ENCODE data around the gene TMEM26. TPM values are rescaled to one million over a fixed set of nuclear protein-coding genes. Genes with fewer than 3 reads are reported as not detected.

Gene TMEM26
- total and polyA plus RNA-seq, 2 of the 8 experiments (the other 6 are each of a cell fraction or from before 2014, with no cell fraction given): 1.6 to 2.8 TPM

DNA sequence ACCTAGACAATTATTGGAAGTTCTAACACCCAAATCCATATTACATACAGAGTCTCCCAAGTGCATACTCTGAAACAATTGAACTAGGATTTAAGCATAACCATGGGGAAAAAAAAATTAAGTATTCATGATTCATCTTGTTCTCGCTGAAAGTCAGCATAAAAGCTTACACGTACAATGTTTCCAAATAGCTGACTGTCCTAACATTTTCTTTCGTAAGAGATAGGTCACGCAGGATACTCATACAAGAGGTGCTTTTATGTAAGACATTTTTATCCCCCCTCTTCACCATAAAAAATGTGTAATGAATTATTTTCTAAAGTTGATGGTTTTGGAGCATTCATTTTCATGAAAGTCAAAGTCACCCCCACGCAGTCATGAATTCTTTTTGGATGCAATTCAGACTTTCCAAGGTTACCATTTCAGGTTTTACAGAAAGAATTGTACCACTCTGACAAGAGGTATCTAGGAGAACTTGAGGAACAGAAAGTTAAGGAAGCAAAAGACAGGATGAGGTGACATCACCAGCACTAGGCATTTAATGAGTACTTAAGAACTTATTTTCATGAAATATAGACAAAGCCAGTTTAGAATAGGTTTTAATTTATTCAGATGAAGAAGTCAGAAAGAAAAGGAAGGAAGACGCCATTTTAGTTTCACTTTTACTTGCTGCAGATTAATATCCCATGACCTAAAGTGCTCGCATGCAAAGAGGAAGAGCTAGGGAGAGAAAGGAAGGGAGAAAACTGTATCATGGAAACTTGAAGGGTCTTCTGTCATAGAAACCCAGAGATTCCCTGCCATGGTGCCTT lies 55.8 kb downstream of the TMEM26 start (continued):
- TF ChIP-seq, protein P1, sequence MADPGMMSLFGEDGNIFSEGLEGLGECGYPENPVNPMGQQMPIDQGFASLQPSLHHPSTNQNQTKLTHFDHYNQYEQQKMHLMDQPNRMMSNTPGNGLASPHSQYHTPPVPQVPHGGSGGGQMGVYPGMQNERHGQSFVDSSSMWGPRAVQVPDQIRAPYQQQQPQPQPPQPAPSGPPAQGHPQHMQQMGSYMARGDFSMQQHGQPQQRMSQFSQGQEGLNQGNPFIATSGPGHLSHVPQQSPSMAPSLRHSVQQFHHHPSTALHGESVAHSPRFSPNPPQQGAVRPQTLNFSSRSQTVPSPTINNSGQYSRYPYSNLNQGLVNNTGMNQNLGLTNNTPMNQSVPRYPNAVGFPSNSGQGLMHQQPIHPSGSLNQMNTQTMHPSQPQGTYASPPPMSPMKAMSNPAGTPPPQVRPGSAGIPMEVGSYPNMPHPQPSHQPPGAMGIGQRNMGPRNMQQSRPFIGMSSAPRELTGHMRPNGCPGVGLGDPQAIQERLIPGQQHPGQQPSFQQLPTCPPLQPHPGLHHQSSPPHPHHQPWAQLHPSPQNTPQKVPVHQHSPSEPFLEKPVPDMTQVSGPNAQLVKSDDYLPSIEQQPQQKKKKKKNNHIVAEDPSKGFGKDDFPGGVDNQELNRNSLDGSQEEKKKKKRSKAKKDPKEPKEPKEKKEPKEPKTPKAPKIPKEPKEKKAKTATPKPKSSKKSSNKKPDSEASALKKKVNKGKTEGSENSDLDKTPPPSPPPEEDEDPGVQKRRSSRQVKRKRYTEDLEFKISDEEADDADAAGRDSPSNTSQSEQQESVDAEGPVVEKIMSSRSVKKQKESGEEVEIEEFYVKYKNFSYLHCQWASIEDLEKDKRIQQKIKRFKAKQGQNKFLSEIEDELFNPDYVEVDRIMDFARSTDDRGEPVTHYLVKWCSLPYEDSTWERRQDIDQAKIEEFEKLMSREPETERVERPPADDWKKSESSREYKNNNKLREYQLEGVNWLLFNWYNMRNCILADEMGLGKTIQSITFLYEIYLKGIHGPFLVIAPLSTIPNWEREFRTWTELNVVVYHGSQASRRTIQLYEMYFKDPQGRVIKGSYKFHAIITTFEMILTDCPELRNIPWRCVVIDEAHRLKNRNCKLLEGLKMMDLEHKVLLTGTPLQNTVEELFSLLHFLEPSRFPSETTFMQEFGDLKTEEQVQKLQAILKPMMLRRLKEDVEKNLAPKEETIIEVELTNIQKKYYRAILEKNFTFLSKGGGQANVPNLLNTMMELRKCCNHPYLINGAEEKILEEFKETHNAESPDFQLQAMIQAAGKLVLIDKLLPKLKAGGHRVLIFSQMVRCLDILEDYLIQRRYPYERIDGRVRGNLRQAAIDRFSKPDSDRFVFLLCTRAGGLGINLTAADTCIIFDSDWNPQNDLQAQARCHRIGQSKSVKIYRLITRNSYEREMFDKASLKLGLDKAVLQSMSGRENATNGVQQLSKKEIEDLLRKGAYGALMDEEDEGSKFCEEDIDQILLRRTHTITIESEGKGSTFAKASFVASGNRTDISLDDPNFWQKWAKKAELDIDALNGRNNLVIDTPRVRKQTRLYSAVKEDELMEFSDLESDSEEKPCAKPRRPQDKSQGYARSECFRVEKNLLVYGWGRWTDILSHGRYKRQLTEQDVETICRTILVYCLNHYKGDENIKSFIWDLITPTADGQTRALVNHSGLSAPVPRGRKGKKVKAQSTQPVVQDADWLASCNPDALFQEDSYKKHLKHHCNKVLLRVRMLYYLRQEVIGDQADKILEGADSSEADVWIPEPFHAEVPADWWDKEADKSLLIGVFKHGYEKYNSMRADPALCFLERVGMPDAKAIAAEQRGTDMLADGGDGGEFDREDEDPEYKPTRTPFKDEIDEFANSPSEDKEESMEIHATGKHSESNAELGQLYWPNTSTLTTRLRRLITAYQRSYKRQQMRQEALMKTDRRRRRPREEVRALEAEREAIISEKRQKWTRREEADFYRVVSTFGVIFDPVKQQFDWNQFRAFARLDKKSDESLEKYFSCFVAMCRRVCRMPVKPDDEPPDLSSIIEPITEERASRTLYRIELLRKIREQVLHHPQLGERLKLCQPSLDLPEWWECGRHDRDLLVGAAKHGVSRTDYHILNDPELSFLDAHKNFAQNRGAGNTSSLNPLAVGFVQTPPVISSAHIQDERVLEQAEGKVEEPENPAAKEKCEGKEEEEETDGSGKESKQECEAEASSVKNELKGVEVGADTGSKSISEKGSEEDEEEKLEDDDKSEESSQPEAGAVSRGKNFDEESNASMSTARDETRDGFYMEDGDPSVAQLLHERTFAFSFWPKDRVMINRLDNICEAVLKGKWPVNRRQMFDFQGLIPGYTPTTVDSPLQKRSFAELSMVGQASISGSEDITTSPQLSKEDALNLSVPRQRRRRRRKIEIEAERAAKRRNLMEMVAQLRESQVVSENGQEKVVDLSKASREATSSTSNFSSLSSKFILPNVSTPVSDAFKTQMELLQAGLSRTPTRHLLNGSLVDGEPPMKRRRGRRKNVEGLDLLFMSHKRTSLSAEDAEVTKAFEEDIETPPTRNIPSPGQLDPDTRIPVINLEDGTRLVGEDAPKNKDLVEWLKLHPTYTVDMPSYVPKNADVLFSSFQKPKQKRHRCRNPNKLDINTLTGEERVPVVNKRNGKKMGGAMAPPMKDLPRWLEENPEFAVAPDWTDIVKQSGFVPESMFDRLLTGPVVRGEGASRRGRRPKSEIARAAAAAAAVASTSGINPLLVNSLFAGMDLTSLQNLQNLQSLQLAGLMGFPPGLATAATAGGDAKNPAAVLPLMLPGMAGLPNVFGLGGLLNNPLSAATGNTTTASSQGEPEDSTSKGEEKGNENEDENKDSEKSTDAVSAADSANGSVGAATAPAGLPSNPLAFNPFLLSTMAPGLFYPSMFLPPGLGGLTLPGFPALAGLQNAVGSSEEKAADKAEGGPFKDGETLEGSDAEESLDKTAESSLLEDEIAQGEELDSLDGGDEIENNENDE (IDR thresholded peaks at IDR 0.05; ENCODE audit: insufficient replicate concordance, low read length): no peak
- TF ChIP-seq GABPA (IDR thresholded peaks at IDR 0.05; ENCODE audit: borderline replicate concordance, insufficient read depth, low read length) (no peak), RXRA (IDR thresholded peaks at IDR 0.05; ENCODE audit: insufficient read depth, low read depth, low read length) (no peak), SUZ12 (IDR thresholded peaks at IDR 0.05; ENCODE audit: low read length) (no peak), SP2 (IDR thresholded peaks at IDR 0.05; ENCODE audit: low read length) (no peak), CHD2 (IDR thresholded peaks at IDR 0.05; ENCODE audit: low read length) (no peak), BACH1 (IDR thresholded peaks at IDR 0.05; ENCODE audit: low read length) (no peak), TCF12 (IDR thresholded peaks at IDR 0.05; ENCODE audit: low read depth, low read length) (no peak), RBBP5 (IDR thresholded peaks at IDR 0.05; ENCODE audit: borderline replicate concordance, low read depth, low read length) (no peak), KDM1A (IDR thresholded peaks at IDR 0.05; ENCODE audit: borderline replicate concordance, low read length) (no peak), ASH2L (IDR thresholded peaks at IDR 0.05; ENCODE audit: low read length) (no peak)
